ENCODE measurements around the gene LYSMD4.

Gene LYSMD4

DNA sequence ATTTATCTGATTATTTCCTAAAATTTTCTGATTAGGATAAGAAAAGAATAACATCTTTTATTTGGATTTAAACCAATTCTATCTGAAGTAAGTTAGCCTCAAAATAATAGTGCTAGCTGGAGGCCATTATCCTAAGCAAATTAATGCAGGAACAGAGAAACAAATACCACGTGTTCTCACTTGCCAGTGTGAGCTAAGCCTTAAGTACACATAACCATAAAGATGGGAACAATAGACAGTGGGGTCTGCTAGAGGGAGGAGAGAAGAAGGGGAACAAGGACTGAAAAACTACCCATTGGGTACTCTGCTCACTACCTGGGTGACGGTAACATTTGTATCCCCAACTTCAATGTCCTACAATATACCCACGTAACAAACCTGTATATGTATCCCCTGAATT lies 31.3 kb upstream of the LYSMD4 start:
- no peak for ATAC-seq
- TF ChIP-seq ESRRG (CRISPR knock-in tag; IDR thresholded peaks at IDR 0.05) (no peak), BACH2 (CRISPR knock-in tag; IDR thresholded peaks at IDR 0.05; ENCODE audit: borderline replicate concordance) (no peak), TOX (CRISPR knock-in tag; IDR thresholded peaks at IDR 0.05; ENCODE audit: borderline replicate concordance) (no peak), ARNTL (CRISPR knock-in tag; IDR thresholded peaks at IDR 0.05; ENCODE audit: borderline replicate concordance, low read depth) (no peak), ZNF8 (CRISPR knock-in tag; IDR thresholded peaks at IDR 0.05) (no peak), ZNF70 (CRISPR knock-in tag; IDR thresholded peaks at IDR 0.05) (no peak), PPARA (CRISPR knock-in tag; IDR thresholded peaks at IDR 0.05; ENCODE audit: borderline replicate concordance) (no peak), ZNF565 (CRISPR knock-in tag; conservative IDR thresholded peaks at IDR 0.05; ENCODE audit: low read depth) (no peak), ISL1 (CRISPR knock-in tag; IDR thresholded peaks at IDR 0.05) (no peak), GLIS3 (CRISPR knock-in tag; IDR thresholded peaks at IDR 0.05) (no peak), CSDC2 (CRISPR knock-in tag; IDR thresholded peaks at IDR 0.05) (no peak), OSR1 (CRISPR knock-in tag; IDR thresholded peaks at IDR 0.05) (no peak)
- TF ChIP-seq, protein P1, sequence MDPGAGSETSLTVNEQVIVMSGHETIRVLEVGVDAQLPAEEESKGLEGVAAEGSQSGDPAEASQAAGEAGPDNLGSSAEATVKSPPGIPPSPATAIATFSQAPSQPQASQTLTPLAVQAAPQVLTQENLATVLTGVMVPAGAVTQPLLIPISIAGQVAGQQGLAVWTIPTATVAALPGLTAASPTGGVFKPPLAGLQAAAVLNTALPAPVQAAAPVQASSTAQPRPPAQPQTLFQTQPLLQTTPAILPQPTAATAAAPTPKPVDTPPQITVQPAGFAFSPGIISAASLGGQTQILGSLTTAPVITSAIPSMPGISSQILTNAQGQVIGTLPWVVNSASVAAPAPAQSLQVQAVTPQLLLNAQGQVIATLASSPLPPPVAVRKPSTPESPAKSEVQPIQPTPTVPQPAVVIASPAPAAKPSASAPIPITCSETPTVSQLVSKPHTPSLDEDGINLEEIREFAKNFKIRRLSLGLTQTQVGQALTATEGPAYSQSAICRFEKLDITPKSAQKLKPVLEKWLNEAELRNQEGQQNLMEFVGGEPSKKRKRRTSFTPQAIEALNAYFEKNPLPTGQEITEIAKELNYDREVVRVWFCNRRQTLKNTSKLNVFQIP (CRISPR knock-in tag; IDR thresholded peaks at IDR 0.05; ENCODE audit: borderline replicate concordance, low read depth) = no peak
- TF ChIP-seq, protein P2, sequence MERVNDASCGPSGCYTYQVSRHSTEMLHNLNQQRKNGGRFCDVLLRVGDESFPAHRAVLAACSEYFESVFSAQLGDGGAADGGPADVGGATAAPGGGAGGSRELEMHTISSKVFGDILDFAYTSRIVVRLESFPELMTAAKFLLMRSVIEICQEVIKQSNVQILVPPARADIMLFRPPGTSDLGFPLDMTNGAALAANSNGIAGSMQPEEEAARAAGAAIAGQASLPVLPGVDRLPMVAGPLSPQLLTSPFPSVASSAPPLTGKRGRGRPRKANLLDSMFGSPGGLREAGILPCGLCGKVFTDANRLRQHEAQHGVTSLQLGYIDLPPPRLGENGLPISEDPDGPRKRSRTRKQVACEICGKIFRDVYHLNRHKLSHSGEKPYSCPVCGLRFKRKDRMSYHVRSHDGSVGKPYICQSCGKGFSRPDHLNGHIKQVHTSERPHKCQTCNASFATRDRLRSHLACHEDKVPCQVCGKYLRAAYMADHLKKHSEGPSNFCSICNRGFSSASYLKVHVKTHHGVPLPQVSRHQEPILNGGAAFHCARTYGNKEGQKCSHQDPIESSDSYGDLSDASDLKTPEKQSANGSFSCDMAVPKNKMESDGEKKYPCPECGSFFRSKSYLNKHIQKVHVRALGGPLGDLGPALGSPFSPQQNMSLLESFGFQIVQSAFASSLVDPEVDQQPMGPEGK (CRISPR knock-in tag; IDR thresholded peaks at IDR 0.05; ENCODE audit: borderline replicate concordance) = no peak
- TF ChIP-seq, protein P3, sequence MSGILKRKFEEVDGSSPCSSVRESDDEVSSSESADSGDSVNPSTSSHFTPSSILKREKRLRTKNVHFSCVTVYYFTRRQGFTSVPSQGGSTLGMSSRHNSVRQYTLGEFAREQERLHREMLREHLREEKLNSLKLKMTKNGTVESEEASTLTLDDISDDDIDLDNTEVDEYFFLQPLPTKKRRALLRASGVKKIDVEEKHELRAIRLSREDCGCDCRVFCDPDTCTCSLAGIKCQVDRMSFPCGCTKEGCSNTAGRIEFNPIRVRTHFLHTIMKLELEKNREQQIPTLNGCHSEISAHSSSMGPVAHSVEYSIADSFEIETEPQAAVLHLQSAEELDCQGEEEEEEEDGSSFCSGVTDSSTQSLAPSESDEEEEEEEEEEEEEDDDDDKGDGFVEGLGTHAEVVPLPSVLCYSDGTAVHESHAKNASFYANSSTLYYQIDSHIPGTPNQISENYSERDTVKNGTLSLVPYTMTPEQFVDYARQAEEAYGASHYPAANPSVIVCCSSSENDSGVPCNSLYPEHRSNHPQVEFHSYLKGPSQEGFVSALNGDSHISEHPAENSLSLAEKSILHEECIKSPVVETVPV (CRISPR knock-in tag; IDR thresholded peaks at IDR 0.05) = no peak
- TF ChIP-seq, protein P4, sequence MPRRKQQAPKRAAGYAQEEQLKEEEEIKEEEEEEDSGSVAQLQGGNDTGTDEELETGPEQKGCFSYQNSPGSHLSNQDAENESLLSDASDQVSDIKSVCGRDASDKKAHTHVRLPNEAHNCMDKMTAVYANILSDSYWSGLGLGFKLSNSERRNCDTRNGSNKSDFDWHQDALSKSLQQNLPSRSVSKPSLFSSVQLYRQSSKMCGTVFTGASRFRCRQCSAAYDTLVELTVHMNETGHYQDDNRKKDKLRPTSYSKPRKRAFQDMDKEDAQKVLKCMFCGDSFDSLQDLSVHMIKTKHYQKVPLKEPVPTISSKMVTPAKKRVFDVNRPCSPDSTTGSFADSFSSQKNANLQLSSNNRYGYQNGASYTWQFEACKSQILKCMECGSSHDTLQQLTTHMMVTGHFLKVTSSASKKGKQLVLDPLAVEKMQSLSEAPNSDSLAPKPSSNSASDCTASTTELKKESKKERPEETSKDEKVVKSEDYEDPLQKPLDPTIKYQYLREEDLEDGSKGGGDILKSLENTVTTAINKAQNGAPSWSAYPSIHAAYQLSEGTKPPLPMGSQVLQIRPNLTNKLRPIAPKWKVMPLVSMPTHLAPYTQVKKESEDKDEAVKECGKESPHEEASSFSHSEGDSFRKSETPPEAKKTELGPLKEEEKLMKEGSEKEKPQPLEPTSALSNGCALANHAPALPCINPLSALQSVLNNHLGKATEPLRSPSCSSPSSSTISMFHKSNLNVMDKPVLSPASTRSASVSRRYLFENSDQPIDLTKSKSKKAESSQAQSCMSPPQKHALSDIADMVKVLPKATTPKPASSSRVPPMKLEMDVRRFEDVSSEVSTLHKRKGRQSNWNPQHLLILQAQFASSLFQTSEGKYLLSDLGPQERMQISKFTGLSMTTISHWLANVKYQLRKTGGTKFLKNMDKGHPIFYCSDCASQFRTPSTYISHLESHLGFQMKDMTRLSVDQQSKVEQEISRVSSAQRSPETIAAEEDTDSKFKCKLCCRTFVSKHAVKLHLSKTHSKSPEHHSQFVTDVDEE (CRISPR knock-in tag; IDR thresholded peaks at IDR 0.05) = no peak

DNA sequence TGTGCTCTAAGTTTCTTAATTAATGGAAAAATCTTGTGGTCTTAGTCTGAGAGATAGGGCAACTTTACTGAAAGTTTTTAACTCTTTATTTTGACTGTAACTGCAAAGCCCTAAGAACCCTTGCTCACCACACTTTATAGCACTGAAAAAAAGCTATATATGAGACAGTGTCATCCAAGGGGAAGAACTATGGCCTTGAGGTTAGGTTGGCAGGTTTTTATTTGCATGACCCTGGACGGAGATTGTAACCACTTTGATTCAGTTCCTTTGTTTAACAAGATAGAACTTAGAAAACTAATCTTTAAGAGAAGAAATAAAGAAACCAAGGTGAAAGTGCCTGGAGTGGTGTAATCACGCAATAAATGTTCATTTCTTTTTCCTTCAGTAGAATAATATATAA lies 30.6 kb upstream of the LYSMD4 start:
- ATAC-seq = no peak
- TF ChIP-seq, protein P1 (CRISPR knock-in tag; IDR thresholded peaks at IDR 0.05; ENCODE audit: borderline replicate concordance, low read depth) = no peak
- TF ChIP-seq, protein P3 (CRISPR knock-in tag; IDR thresholded peaks at IDR 0.05) = no peak
- TF ChIP-seq RARB (CRISPR knock-in tag; IDR thresholded peaks at IDR 0.05) (no peak), SNAI2 (CRISPR knock-in tag; IDR thresholded peaks at IDR 0.05) (no peak), ZNF565 (CRISPR knock-in tag; conservative IDR thresholded peaks at IDR 0.05; ENCODE audit: low read depth) (no peak), PPARA (CRISPR knock-in tag; IDR thresholded peaks at IDR 0.05; ENCODE audit: borderline replicate concordance) (no peak), ZNF8 (CRISPR knock-in tag; IDR thresholded peaks at IDR 0.05) (no peak), ESRRG (CRISPR knock-in tag; IDR thresholded peaks at IDR 0.05) (no peak), ZFP30 (CRISPR knock-in tag; IDR thresholded peaks at IDR 0.05) (no peak), TCF4 (CRISPR knock-in tag; IDR thresholded peaks at IDR 0.05; ENCODE audit: borderline replicate concordance) (no peak), ISL1 (CRISPR knock-in tag; IDR thresholded peaks at IDR 0.05) (no peak), TOX (CRISPR knock-in tag; IDR thresholded peaks at IDR 0.05; ENCODE audit: borderline replicate concordance) (no peak), ARNTL (CRISPR knock-in tag; IDR thresholded peaks at IDR 0.05; ENCODE audit: borderline replicate concordance, low read depth) (no peak)
- TF ChIP-seq, protein P4 (CRISPR knock-in tag; IDR thresholded peaks at IDR 0.05) = no peak
- TF ChIP-seq, protein P5, sequence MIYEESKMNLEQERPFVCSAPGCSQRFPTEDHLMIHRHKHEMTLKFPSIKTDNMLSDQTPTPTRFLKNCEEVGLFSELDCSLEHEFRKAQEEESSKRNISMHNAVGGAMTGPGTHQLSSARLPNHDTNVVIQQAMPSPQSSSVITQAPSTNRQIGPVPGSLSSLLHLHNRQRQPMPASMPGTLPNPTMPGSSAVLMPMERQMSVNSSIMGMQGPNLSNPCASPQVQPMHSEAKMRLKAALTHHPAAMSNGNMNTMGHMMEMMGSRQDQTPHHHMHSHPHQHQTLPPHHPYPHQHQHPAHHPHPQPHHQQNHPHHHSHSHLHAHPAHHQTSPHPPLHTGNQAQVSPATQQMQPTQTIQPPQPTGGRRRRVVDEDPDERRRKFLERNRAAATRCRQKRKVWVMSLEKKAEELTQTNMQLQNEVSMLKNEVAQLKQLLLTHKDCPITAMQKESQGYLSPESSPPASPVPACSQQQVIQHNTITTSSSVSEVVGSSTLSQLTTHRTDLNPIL (CRISPR knock-in tag; IDR thresholded peaks at IDR 0.05; ENCODE audit: low read depth) = no peak
